Transverse colon (tissue), 3 donors: ENCODE results near the gene SLIT1.

ENCODE experiments used
- EP300 ChIP-seq: sonication (generic); formaldehyde crosslinking; IDR thresholded peaks from one replicate; pipeline ENCODE4 v1.6.1; 2017; ENCODE audit warnings: antibody characterized with exemption, low read depth
- TF ChIP-seq, protein P1 (sequence below), 5 experiments: fragments of 200-600 bp in 3 of 5; fragments of 450-650 bp in 2 of 5; sonication (generic) in 3 of 5; IDR thresholded peaks; 1 replicate in 2 of 5; 2 replicates in 3 of 5; pipeline ENCODE4 v1.5.1; 2016 to 2017; ENCODE audit warnings: antibody characterized with exemption in 5 of 5, inconsistent platforms in 3 of 5, mild to moderate bottlenecking in 2 of 5, moderate library complexity in 1 of 5

- TF ChIP-seq, protein P1, sequence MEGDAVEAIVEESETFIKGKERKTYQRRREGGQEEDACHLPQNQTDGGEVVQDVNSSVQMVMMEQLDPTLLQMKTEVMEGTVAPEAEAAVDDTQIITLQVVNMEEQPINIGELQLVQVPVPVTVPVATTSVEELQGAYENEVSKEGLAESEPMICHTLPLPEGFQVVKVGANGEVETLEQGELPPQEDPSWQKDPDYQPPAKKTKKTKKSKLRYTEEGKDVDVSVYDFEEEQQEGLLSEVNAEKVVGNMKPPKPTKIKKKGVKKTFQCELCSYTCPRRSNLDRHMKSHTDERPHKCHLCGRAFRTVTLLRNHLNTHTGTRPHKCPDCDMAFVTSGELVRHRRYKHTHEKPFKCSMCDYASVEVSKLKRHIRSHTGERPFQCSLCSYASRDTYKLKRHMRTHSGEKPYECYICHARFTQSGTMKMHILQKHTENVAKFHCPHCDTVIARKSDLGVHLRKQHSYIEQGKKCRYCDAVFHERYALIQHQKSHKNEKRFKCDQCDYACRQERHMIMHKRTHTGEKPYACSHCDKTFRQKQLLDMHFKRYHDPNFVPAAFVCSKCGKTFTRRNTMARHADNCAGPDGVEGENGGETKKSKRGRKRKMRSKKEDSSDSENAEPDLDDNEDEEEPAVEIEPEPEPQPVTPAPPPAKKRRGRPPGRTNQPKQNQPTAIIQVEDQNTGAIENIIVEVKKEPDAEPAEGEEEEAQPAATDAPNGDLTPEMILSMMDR (IDR thresholded peaks at IDR 0.05): no peak
- TF ChIP-seq EP300: no peak
Observed at GRCh38 chr10:97192952-97193435, 7.2 kb upstream of the SLIT1 start.
